BLaER1 treated with 17β-estradiol and CSF1 and Interleukin-3, amounts not matched to agents 10 nM and 100 nM (cell line): ENCODE measurements around the gene GALNTL6.
"Not testable (repeated sequence)": the region's sequence is repeated elsewhere in the genome, so short reads cannot be mapped to it uniquely, and the experiment has no call there.

Experiments
- H3K27ac ChIP-seq, 11 experiments: shearing (Covaris generic); formaldehyde crosslinking; 2 replicates each; pipeline ENCODE4 v1.8.1; 2022
- H3K27me3 ChIP-seq, 11 experiments: shearing (Covaris generic); formaldehyde crosslinking; 2 replicates each; pipeline ENCODE4 v1.8.1; 2022
- H3K36me3 ChIP-seq, 11 experiments: shearing (Covaris generic); formaldehyde crosslinking; 2 replicates each; pipeline ENCODE4 v1.8.1; 2022
- H3K4me1 ChIP-seq, 10 experiments: shearing (Covaris generic); formaldehyde crosslinking; 2 replicates each; pipeline ENCODE4 v1.8.1; 2022
- H3K4me2 ChIP-seq, 11 experiments: shearing (Covaris generic); formaldehyde crosslinking; 2 replicates each; pipeline ENCODE4 v1.8.1; 2022
- H3K4me3 ChIP-seq, 10 experiments: shearing (Covaris generic); formaldehyde crosslinking; 2 replicates each; pipeline ENCODE4 v1.8.1; 2022
- H3K9ac ChIP-seq, 11 experiments: shearing (Covaris generic); formaldehyde crosslinking; 2 replicates each; pipeline ENCODE4 v1.8.1; 2022
- H3K9me3 ChIP-seq, 11 experiments: shearing (Covaris generic); formaldehyde crosslinking; replicated peaks in 1 of 11; 2 replicates each; pipeline ENCODE4 v1.8.1; 2022
- H4K20me1 ChIP-seq, 11 experiments: shearing (Covaris generic); formaldehyde crosslinking; 2 replicates each; pipeline ENCODE4 v1.8.1; 2022
- Cebpa-rat ChIP-seq, 11 experiments: shearing (Covaris generic); IDR thresholded peaks; 2 replicates each; pipeline ENCODE4 v1.8.1; 2022

Gene GALNTL6

DNA sequence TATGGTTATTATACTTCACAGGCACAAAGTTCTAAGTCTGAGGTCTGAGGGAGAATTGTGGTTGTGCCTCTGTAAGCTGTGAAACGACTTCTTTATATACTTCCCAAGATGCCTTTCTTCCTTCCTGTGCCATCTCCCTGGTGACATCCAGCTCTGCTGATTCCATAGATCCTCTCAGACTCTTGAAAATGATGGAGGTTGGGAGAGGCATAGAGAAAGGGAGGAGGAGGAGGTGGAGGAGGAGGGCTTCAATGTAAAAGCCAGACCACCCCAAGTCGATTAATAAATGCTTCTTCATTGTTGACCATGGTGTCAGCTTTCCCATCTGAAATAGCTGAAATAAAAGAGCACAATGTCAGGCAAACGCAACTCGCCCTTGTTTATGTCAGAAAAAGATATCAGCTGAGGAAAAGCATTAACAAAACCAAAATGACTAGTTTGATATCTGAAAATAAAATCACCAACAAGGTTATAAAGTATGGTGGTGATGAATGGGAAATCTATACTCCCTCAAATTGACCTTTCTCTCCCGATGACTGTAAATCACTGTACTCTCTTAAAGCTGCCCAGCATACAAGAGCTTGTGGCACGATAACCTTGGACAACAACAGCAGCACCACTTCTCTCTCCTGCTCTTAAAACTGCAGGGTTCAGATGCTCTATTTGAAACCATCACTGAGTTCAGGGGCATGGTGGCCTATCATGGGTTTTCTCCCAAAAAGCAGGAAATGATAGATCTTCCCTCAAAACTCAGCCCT is 1125.0 kb downstream of the GALNTL6 start:
- no peaks in the 10 kb centered on the region for H3K4me1 ChIP-seq
- no peak overlapping the region for H3K4me3 ChIP-seq
- no peak overlapping the region for H3K9ac ChIP-seq
- H3K27ac ChIP-seq, result no peak overlapping the region
- no peak overlapping the region for H3K4me2 ChIP-seq
- H3K9me3 ChIP-seq, result no peaks in the 10 kb centered on the region
- no peaks in the 10 kb centered on the region for H3K36me3 ChIP-seq
- H4K20me1 ChIP-seq, result no peaks in the 10 kb centered on the region
- TF ChIP-seq Cebpa-rat (IDR thresholded peaks at IDR 0.05), result no peak
- no peaks in the 10 kb centered on the region for H3K27me3 ChIP-seq

- H3K36me3 ChIP-seq, result no peaks in the 10 kb centered on the region
- no peaks in the 10 kb centered on the region for H3K27me3 ChIP-seq
- H3K27ac ChIP-seq, result no peak overlapping the region
- H3K9ac ChIP-seq, result no peak overlapping the region
- no peak overlapping the region for H3K4me3 ChIP-seq
- TF ChIP-seq Cebpa-rat (IDR thresholded peaks at IDR 0.05), result no peak
- no peak overlapping the region for H3K4me2 ChIP-seq
- H3K4me1 ChIP-seq, result no peaks in the 10 kb centered on the region
- no peaks in the 10 kb centered on the region for H4K20me1 ChIP-seq
- H3K9me3 ChIP-seq, result no peaks in the 10 kb centered on the region
Observed at GRCh38 chr4:172938870-172939269, 1125.7 kb downstream of the GALNTL6 start.

DNA sequence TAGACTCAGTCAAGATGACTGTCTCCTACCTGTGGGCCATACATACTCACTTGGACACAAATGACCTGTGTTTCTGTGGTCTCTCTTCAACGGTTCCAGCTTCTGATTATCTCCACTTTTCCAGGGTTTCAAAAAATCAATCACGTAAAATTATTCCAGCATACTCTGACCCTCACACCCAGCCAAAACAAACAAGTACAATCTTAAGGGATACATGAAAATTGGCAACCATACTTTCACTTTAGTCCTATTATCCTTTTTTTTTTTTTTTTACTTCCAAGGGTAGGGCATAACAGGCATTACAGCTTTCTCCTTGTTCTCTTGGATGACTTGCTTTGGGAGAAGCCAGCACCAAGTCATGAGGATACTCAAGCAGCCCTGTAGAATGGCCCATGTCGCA is 1129.6 kb downstream of the GALNTL6 start:
- Histone ChIP-seq H4K20me1 (no peaks in the 10 kb centered on the region), H3K27ac (no peak overlapping the region), H3K4me1 (no peaks in the 10 kb centered on the region), H3K9me3 (no peaks in the 10 kb centered on the region), H3K4me3 (no peak overlapping the region), H3K9ac (no peak overlapping the region), H3K36me3 (no peaks in the 10 kb centered on the region), H3K27me3 (no peaks in the 10 kb centered on the region), H3K4me2 (no peak overlapping the region)
- TF ChIP-seq Cebpa-rat (IDR thresholded peaks at IDR 0.05), result no peak

- Histone ChIP-seq H3K36me3 (no peaks in the 10 kb centered on the region), H4K20me1 (no peaks in the 10 kb centered on the region), H3K4me2 (no peak overlapping the region), H3K4me3 (no peak overlapping the region), H3K27ac (no peak overlapping the region), H3K4me1 (no peaks in the 10 kb centered on the region), H3K9ac (no peak overlapping the region), H3K9me3 (no peaks in the 10 kb centered on the region), H3K27me3 (no peaks in the 10 kb centered on the region)
- no peak for TF ChIP-seq Cebpa-rat (IDR thresholded peaks at IDR 0.05)
Observed at GRCh38 chr4:172945611-172946010, 1132.4 kb downstream of the GALNTL6 start.

GRCh38 chr4:172946503-172946902 is 1133.3 kb downstream of the GALNTL6 start:
- no peak for TF ChIP-seq Cebpa-rat (IDR thresholded peaks at IDR 0.05)
- Histone ChIP-seq H3K27me3 (no peaks in the 10 kb centered on the region), H3K4me3 (no peak overlapping the region), H3K9ac (no peak overlapping the region), H4K20me1 (no peaks in the 10 kb centered on the region), H3K4me1 (no peaks in the 10 kb centered on the region), H3K36me3 (no peaks in the 10 kb centered on the region), H3K9me3 (no peaks in the 10 kb centered on the region), H3K27ac (no peak overlapping the region), H3K4me2 (no peak overlapping the region)

DNA sequence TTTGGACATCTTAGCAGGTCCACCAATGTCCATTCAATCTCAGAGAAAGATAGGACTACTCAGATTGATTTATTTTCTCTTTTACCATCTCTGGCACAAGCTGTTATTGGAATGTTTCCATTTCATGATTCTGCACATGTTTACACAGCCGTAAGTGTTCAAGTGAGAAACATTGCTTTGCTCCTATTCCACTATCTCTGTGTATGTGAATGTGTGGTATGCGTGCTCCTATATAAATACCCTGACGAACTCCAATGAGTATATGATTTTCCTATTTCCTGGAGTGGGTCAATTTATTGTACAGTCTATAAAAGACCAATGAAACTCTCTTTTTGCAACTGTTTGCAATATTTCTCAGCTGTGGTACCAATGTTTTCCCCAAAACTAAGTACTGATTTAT is 1134.4 kb downstream of the GALNTL6 start:
- Histone ChIP-seq H3K4me2 (no peak overlapping the region), H3K27ac (no peak overlapping the region), H3K9ac (no peak overlapping the region), H3K4me3 (no peak overlapping the region), H3K9me3 (no peaks in the 10 kb centered on the region), H3K27me3 (no peaks in the 10 kb centered on the region), H4K20me1 (no peaks in the 10 kb centered on the region), H3K4me1 (no peaks in the 10 kb centered on the region), H3K36me3 (no peaks in the 10 kb centered on the region)
- no peak for TF ChIP-seq Cebpa-rat (IDR thresholded peaks at IDR 0.05)

DNA sequence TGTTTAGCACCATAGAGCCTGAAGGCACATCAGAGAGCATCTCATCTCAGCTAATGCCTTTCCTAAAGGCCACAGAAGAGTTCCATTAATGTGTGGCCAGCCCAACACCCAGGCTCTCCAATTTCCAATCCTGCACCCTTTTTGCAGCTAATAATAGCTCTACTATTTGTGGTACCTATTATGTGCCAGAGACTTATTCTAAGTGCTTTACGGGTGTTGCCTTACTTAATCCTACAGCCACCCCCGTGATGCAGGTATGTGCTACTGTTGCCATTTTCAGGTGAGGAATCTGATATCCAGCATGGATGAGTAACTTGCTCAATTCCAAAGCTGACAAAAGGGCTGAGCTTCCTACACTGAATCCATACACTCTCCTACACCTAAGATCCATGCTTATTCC is 1137.8 kb downstream of the GALNTL6 start:
- no peak overlapping the region for H3K27ac ChIP-seq
- no peaks in the 10 kb centered on the region for H3K4me1 ChIP-seq
- TF ChIP-seq Cebpa-rat (IDR thresholded peaks at IDR 0.05), result no peak
- H4K20me1 ChIP-seq, result no peaks in the 10 kb centered on the region
- H3K9me3 ChIP-seq, result no peaks in the 10 kb centered on the region
- H3K27me3 ChIP-seq, result no peaks in the 10 kb centered on the region
- H3K9ac ChIP-seq, result no peak overlapping the region
- H3K36me3 ChIP-seq, result no peaks in the 10 kb centered on the region
- no peak overlapping the region for H3K4me2 ChIP-seq
- no peak overlapping the region for H3K4me3 ChIP-seq

- no peaks in the 10 kb centered on the region for H3K36me3 ChIP-seq
Observed at GRCh38 chr4:172951679-172952451, 1138.7 kb downstream of the GALNTL6 start.

GRCh38 chr4:172953896-172954568 is 1140.8 kb downstream of the GALNTL6 start:
- no peak overlapping the region for H3K9ac ChIP-seq
- no peaks in the 10 kb centered on the region for H4K20me1 ChIP-seq
- H3K4me1 ChIP-seq, result no peaks in the 10 kb centered on the region
- no peak for TF ChIP-seq Cebpa-rat (IDR thresholded peaks at IDR 0.05)
- H3K27me3 ChIP-seq, result no peaks in the 10 kb centered on the region
- no peak overlapping the region for H3K27ac ChIP-seq
- no peak overlapping the region for H3K4me3 ChIP-seq
- H3K9me3 ChIP-seq, result no peaks in the 10 kb centered on the region
- no peaks in the 10 kb centered on the region for H3K36me3 ChIP-seq
- no peak overlapping the region for H3K4me2 ChIP-seq

More at GRCh38 chr4:172951679-172952451, 1138.7 kb downstream of the GALNTL6 start:
- TF ChIP-seq Cebpa-rat (IDR thresholded peaks at IDR 0.05), result no peak
- Histone ChIP-seq H3K27me3 (no peaks in the 10 kb centered on the region), H3K9ac (no peak overlapping the region), H3K9me3 (no peaks in the 10 kb centered on the region), H3K27ac (no peak overlapping the region), H3K4me2 (no peak overlapping the region), H4K20me1 (no peaks in the 10 kb centered on the region), H3K4me1 (no peaks in the 10 kb centered on the region), H3K4me3 (no peak overlapping the region)

DNA sequence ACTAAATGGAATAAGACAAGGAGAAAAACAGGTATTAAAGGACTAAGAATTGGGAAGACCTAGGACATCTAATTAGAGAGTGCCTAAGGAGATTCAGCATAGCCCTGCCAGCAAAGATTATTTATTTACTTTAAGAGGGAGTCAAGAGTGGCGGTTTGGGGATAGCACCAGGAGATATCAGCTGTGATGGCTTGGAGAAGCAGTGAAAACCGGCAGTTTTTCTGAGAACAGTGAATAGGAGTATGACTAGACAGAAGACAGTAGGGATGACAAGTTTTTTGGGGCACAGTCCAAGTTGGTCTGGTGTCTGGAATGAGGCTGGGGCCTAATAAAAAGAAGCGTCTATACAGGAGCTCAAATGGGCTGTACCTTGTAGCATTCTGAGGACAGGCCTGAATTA is 1143.1 kb downstream of the GALNTL6 start:
- not testable (repeated sequence) for H3K4me3 ChIP-seq, H3K27ac ChIP-seq

More for the DNA sequence above, 1143.1 kb downstream of the GALNTL6 start:
- H3K9ac ChIP-seq, H3K36me3 ChIP-seq, H4K20me1 ChIP-seq, H3K4me1 ChIP-seq, H3K27me3 ChIP-seq, H3K9me3 ChIP-seq, H3K4me2 ChIP-seq: not testable (repeated sequence)
